NCI-H526 (cell line): ENCODE data around the gene ADARB2.
"Not testable (repeated sequence)": the region's sequence is repeated elsewhere in the genome, so short reads cannot be mapped to it uniquely, and the experiment has no call there.

ENCODE experiments used
- DNase-seq, 2 experiments: peaks; one replicate each; lab custom pipeline; 2025; lab: John Stamatoyannopoulos, UW

Gene ADARB2

GRCh38 chr10:1255118-1255517 is 482.2 kb downstream of the ADARB2 start:
- DNase-seq, result no peak

GRCh38 chr10:1253523-1254353 is 483.6 kb downstream of the ADARB2 start:
- DNase-seq, result no peak

- DNase-seq, result no peak
Measured at GRCh38 chr10:1251769-1252168, 485.6 kb downstream of the ADARB2 start.

- DNase-seq, result no peak
Measured at GRCh38 chr10:1249142-1249920, 488.0 kb downstream of the ADARB2 start.

- not testable (repeated sequence) for DNase-seq
Measured at GRCh38 chr10:1248262-1248630, 489.1 kb downstream of the ADARB2 start.

- no peak for DNase-seq
Measured at GRCh38 chr10:1247598-1248261, 489.6 kb downstream of the ADARB2 start.

- no peak for DNase-seq
Measured at GRCh38 chr10:1244493-1244892, 492.8 kb downstream of the ADARB2 start.

- DNase-seq, result no peak
Measured at GRCh38 chr10:1243486-1244234, 493.7 kb downstream of the ADARB2 start.

- no peak for DNase-seq
Measured at GRCh38 chr10:1242975-1243374, 494.4 kb downstream of the ADARB2 start.

- DNase-seq, result no peak
Measured at GRCh38 chr10:1241973-1242935, 495.1 kb downstream of the ADARB2 start.

- no peak for DNase-seq
Measured at GRCh38 chr10:1241322-1241890, 495.9 kb downstream of the ADARB2 start.

- DNase-seq, result no peak
Measured at GRCh38 chr10:1240341-1240775, 497.0 kb downstream of the ADARB2 start.

- DNase-seq, result no peak
Measured at GRCh38 chr10:1233031-1233430, 504.3 kb downstream of the ADARB2 start.

GRCh38 chr10:1232164-1232911 is 505.0 kb downstream of the ADARB2 start:
- DNase-seq, result no peak

GRCh38 chr10:1230592-1231275 is 506.6 kb downstream of the ADARB2 start:
- no peak for DNase-seq

- DNase-seq, result no peak
Measured at GRCh38 chr10:1230138-1230537, 507.2 kb downstream of the ADARB2 start.

GRCh38 chr10:1229574-1229973 is 507.8 kb downstream of the ADARB2 start:
- no peak for DNase-seq

- no peak for DNase-seq
Measured at GRCh38 chr10:1229116-1229515, 508.2 kb downstream of the ADARB2 start.

- no peak for DNase-seq
Measured at GRCh38 chr10:1228467-1228975, 508.8 kb downstream of the ADARB2 start.
